SK-N-MC (cell line): ENCODE measurements around the gene ANLN.

Experiments used
- EZH2 ChIP-seq: fragments of 200-600 bp; sonication (generic); IDR thresholded peaks from one replicate; pipeline ENCODE4 v1.6.1; 2017; ENCODE audit warnings: antibody characterized with exemption
- POLR2AphosphoS5 ChIP-seq: IDR thresholded peaks from 2 replicates; pipeline ENCODE4 v1.6.1; 2012; ENCODE audit warnings: mild to moderate bottlenecking, low read depth, low read length, borderline replicate concordance

DNA sequence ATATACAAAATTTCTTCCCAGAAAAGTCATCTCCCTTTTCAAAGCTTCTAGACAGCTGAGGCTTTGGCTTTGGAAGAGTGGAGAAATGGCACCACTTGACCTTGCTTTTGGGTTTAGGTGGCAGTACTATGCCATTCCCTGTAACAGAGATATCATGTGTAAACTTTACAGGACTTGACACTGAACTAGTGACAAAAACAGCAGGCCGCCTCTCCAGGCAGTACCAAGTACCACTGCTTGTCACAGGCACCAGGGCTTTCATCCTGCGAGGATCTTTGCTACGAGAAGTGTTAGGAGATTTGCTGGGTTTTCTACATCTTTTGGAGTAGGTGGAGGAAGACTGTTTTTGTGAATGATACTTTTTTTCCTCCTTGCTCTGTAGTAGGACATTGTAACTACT lies 32.6 kb upstream of the ANLN start:
- TF ChIP-seq POLR2AphosphoS5 = no peak
- no peak for TF ChIP-seq EZH2
